ENCODE results near the gene CYP39A1. TPM values are rescaled to one million over a fixed set of nuclear protein-coding genes. Genes with fewer than 3 reads are reported as not detected.

CYP39A1 gene
- total RNA-seq, 2 donors from 2014 or later: not detected

GRCh38 chr6:46505693-46506512, 146.7 kb downstream of the CYP39A1 start:
- DNase-seq (ENCODE audit: low spot score): no peak
- ATAC-seq: no peak
- H3K27ac Mint-ChIP-seq: no peak overlapping the region
- no peaks in the 10 kb centered on the region for H3K4me1 Mint-ChIP-seq (ENCODE audit: low read depth in 2 of 2)
- no peaks in the 10 kb centered on the region for H3K36me3 Mint-ChIP-seq
- H3K4me3 Mint-ChIP-seq: no peak overlapping the region
- peaks cover 13 to 37% of the 10 kb centered on the region in 2 donors for H3K27me3 Mint-ChIP-seq
- no peaks in the 10 kb centered on the region for H3K9me3 Mint-ChIP-seq

- Mint-ChIP-seq H3K4me3 (no peak overlapping the region), H3K27me3 (peaks cover 19 to 45% of the 10 kb centered on the region in 2 donors), H3K27ac (no peak overlapping the region), H3K9me3 (no peaks in the 10 kb centered on the region), H3K36me3 (no peaks in the 10 kb centered on the region), H3K4me1 (ENCODE audit: low read depth in 2 of 2) (no peaks in the 10 kb centered on the region)
- DNase-seq (ENCODE audit: low spot score): no peak
- ATAC-seq: no peak
These were observed 148.4 kb downstream of the CYP39A1 start for GRCh38 chr6:46504242-46504641.

- no peak for DNase-seq (ENCODE audit: low spot score)
- H3K4me1 Mint-ChIP-seq (ENCODE audit: low read depth in 2 of 2): no peaks in the 10 kb centered on the region
- ATAC-seq: no peak
- H3K4me3 Mint-ChIP-seq: no peak overlapping the region
- H3K9me3 Mint-ChIP-seq: no peaks in the 10 kb centered on the region
- H3K27ac Mint-ChIP-seq: no peak overlapping the region
- H3K27me3 Mint-ChIP-seq: peaks cover 19 to 38% of the 10 kb centered on the region in 2 donors
- H3K36me3 Mint-ChIP-seq: no peaks in the 10 kb centered on the region
These were observed 150.0 kb downstream of the CYP39A1 start for GRCh38 chr6:46502486-46503119.

GRCh38 chr6:46501136-46502089, 151.2 kb downstream of the CYP39A1 start:
- ATAC-seq (no peak), DNase-seq (ENCODE audit: low spot score) (no peak)
- Mint-ChIP-seq H3K4me3 (no peak overlapping the region), H3K27me3 (peaks cover 26 to 48% of the 10 kb centered on the region in 2 donors), H3K36me3 (no peaks in the 10 kb centered on the region), H3K9me3 (no peaks in the 10 kb centered on the region), H3K4me1 (ENCODE audit: low read depth in 2 of 2) (no peaks in the 10 kb centered on the region), H3K27ac (no peak overlapping the region)

GRCh38 chr6:46500382-46500781, 152.2 kb downstream of the CYP39A1 start:
- Mint-ChIP-seq H3K27me3 (peaks cover 31 to 54% of the 10 kb centered on the region in 2 donors), H3K36me3 (no peaks in the 10 kb centered on the region), H3K9me3 (no peaks in the 10 kb centered on the region), H3K27ac (no peak overlapping the region), H3K4me1 (ENCODE audit: low read depth in 2 of 2) (no peaks in the 10 kb centered on the region), H3K4me3 (no peak overlapping the region)
- no peak for ATAC-seq
- DNase-seq (ENCODE audit: low spot score): no peak

Other genes starting within 250 kb of the CYP39A1 start
- 1 to 10 TPM in 1 of 2 donors, under 1 TPM in 1; 0.55 to 7.6 TPM for gene RCAN2, start 161.4 kb downstream of the CYP39A1 start, total RNA-seq
- gene SLC25A27, start 157 bp upstream of the CYP39A1 start, total RNA-seq: 1 to 10 TPM in 1 of 2 donors, not detected in 1; 1.0 TPM
- gene TDRD6, start 35.1 kb upstream of the CYP39A1 start, total RNA-seq: not detected
- gene PLA2G7, start 82.6 kb upstream of the CYP39A1 start, total RNA-seq: not detected
- not detected for gene ANKRD66, start 94.1 kb upstream of the CYP39A1 start, total RNA-seq
- gene MEP1A, start 140.6 kb upstream of the CYP39A1 start, total RNA-seq: not detected

Data from natural killer cell treated with Interleukin-12 subunit alpha and Interleukin-12 subunit beta and Interleukin-15 and Interleukin-18, amount 100 ng/mL, for 72 hours (primary cell).